Effector memory CD4-positive, alpha-beta T cell (primary cell): Measurements from ENCODE around the gene PCNT.

Source experiments
- DNase-seq, 3 donors: peaks; one replicate each; pipeline ENCODE4 v3.0.0-alpha.2; 2020
- H3K27ac ChIP-seq: 2 replicates; pipeline ENCODE4 v1.7.0; 2013; ENCODE audit warnings: mild to moderate bottlenecking, low read length, moderate library complexity; ENCODE audit not compliant: insufficient read depth, poor library complexity, severe bottlenecking
- H3K27me3 ChIP-seq: replicated peaks from 2 replicates; pipeline ENCODE4 v1.7.0; 2013; ENCODE audit warnings: mild to moderate bottlenecking, low read length; ENCODE audit not compliant: insufficient read depth, control insufficient read depth, poor library complexity, severe bottlenecking
- H3K36me3 ChIP-seq: 2 replicates; pipeline ENCODE4 v1.7.0; 2013; ENCODE audit warnings: mild to moderate bottlenecking, low read length, moderate library complexity; ENCODE audit not compliant: control insufficient read depth, insufficient read depth
- H3K4me1 ChIP-seq: 2 replicates; pipeline ENCODE4 v1.7.0; 2013; ENCODE audit warnings: low read length, mild to moderate bottlenecking; ENCODE audit not compliant: control insufficient read depth, insufficient read depth, poor library complexity, severe bottlenecking
- H3K4me3 ChIP-seq: 2 replicates; pipeline ENCODE4 v1.7.0; 2013; ENCODE audit warnings: low read length, low read depth, mild to moderate bottlenecking; ENCODE audit not compliant: insufficient read depth, poor library complexity, severe bottlenecking
- H3K9me3 ChIP-seq: 2 replicates; pipeline ENCODE4 v1.7.0; 2013; ENCODE audit warnings: mild to moderate bottlenecking, low read length, moderate library complexity; ENCODE audit not compliant: control insufficient read depth

The PCNT gene

DNA sequence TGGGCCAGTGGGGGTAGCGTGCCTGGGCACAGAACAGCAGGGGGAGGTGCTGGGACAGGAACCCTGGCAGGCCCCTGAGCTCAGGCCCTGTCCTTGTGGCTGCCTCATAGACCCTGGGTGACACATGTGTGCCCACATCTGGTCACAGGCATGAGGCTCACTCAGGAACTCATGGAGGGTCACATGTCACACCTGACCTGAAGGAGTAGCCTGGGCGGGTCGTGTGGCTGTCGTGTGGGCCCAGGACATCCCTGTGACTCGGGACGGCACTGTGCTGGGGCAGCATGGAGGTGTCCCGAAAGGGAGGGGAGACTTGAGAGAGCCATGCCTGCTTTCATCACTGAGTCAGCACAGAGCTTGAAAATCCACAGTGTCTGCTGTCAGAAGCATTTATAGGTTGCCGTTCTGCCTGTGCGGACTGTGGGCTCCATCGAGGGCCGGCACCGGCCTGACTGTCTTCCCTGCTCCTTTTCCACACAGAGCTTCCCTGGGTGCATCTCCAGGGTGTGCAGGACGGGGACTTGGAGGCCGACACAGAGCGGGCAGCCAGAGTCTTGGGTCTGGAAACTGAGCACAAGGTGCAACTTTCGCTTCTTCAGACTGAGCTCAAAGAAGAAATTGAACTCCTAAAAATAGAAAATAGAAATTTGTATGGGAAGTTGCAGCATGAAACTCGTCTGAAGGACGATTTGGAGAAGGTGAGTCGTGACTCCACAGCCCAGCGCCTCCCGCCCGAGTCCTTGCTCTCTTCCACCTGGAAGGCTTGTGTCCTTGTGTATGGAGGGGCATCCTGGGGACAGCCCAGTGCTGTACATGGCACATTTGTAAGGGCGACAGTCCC is 32.8 kb downstream of the PCNT start:
- no peaks in the 10 kb centered on the region for H3K4me1 ChIP-seq
- peaks cover 65% of the 10 kb centered on the region for H3K36me3 ChIP-seq
- H3K4me3 ChIP-seq = no peak overlapping the region
- H3K9me3 ChIP-seq = no peaks in the 10 kb centered on the region
- no peak for DNase-seq
- H3K27ac ChIP-seq = no peak overlapping the region
- H3K27me3 ChIP-seq = no peaks in the 10 kb centered on the region

DNA sequence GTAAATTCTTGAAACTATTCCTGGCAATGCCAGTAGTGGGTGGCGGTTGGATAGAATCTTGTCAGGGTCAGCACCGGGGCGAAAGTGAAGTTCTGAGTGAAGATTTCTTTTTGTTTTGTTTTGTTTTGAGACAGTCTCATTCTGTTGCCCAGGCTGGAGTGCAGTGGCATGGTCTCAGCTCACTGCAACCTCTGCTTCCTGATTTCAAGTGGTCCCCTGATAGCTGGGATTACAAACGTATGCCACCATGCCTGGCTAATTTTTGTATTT is 33.3 kb downstream of the PCNT start:
- no peaks in the 10 kb centered on the region for H3K4me1 ChIP-seq
- no peak overlapping the region for H3K4me3 ChIP-seq
- H3K9me3 ChIP-seq = no peaks in the 10 kb centered on the region
- H3K27me3 ChIP-seq = no peaks in the 10 kb centered on the region
- DNase-seq = no peak
- peaks cover 59% of the 10 kb centered on the region for H3K36me3 ChIP-seq
- no peak overlapping the region for H3K27ac ChIP-seq

DNA sequence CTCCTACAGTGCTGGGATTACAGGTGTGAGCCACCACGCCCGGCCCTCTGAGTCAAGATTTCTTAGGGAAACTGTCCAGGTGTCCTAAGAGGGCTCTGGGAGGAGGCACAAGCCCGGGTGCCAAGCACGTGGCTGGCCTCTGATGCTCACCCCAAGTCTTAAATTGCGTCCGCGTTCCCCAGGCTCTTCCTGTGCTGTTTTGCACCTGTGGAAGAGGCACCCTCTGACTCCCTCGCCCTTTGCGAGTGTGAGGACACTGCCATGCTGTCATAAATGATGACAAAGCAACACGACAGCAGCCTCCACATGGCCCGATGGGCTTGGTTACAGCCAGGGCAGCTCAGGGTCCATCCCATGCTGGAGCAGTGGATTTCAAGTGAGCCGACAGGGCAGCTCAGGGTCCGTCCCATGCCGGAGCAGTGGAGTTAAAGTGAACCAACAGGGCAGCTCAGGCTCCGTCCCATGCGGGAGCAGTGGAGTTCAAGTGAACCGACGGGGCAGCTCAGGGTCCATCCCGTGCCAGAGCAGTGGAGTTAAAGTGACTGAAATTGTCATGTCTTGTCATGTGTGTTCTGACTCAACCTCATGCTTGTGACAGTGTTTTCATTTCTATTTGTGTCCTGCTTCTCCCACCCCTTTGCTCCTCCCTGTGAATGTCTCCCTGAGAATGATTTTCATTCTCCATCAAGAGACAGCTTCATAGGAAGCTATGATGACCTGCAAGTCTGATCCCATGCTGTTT is 33.9 kb downstream of the PCNT start:
- Histone ChIP-seq H3K9me3 (no peaks in the 10 kb centered on the region), H3K4me1 (no peaks in the 10 kb centered on the region), H3K36me3 (peaks cover 54% of the 10 kb centered on the region)

DNA sequence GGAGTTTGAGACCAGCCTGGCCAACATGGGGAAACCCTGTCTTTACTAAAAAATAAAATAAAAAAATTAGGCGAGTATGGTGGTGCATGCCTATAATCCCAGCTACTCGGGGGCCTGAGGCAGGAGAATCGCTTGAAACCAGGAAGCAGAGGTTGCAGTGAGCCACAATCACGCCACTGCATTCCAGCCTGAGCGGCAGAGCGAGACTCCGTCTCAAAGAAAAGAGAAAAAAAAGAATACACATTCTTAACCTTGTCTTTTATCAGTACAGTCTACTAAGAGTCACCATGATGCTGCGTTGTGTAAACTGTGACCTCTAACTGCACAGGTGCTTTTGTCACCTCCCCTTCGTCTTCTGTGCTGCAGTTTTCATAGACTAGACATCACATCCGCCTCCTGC is 37.2 kb downstream of the PCNT start:
- Histone ChIP-seq H3K27me3 (no peaks in the 10 kb centered on the region), H3K27ac (no peak overlapping the region), H3K4me1 (peaks cover 3% of the 10 kb centered on the region), H3K36me3 (peaks cover 49% of the 10 kb centered on the region), H3K9me3 (no peaks in the 10 kb centered on the region), H3K4me3 (no peak overlapping the region)
- DNase-seq = no peak

More for the DNA sequence above, 33.9 kb downstream of the PCNT start:
- DNase-seq = no peak
- H3K4me3 ChIP-seq = no peak overlapping the region
- no peaks in the 10 kb centered on the region for H3K27me3 ChIP-seq
- no peak overlapping the region for H3K27ac ChIP-seq

DNA sequence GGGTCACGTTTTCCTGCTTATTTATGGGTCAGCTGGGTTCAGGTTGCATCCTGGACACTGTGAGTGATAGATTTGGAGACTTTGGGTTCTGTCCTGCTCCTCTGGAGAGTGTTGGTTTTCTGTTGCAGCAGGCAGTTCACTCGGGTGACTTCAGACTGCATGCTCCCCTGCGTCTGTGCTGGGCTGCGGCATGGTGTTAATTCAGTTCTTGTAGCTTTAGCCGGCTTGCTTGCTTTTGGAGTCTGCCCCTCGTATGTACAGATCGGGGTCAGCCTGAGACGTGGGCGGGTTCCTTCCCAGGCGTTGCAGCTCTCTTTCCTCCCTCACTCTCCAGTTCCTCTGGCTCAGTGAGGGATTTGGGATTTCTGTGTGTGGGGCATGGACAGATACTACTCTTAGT is 38.0 kb downstream of the PCNT start:
- Histone ChIP-seq H3K27me3 (no peaks in the 10 kb centered on the region), H3K9me3 (no peaks in the 10 kb centered on the region), H3K4me3 (no peak overlapping the region), H3K4me1 (peaks cover 3% of the 10 kb centered on the region), H3K36me3 (peaks cover 48% of the 10 kb centered on the region), H3K27ac (no peak overlapping the region)
- DNase-seq = no peak

DNA sequence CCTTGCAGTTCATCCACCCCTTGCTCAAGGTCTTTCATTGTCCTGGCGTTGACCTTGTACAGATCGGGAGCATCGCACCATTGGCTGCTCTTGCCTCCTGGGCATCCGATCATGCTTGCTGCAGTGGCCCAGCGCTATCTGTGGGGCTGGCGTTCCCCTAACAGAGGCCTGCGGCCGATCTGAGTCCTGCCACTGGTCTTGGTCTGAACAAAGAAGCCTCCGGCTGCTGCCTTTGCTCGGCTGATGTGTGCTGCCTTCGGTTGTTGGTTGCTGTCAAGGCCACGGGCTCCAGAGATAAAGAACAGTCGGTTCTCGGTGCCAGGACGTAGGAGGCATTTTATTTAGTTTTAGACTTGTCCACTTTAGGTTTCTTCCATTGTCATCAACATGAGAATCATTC is 39.0 kb downstream of the PCNT start:
- Histone ChIP-seq H3K4me3 (no peak overlapping the region), H3K9me3 (no peaks in the 10 kb centered on the region), H3K27me3 (no peaks in the 10 kb centered on the region), H3K36me3 (peaks cover 40% of the 10 kb centered on the region), H3K27ac (no peak overlapping the region), H3K4me1 (peaks cover 5% of the 10 kb centered on the region)
- no peak for DNase-seq

DNA sequence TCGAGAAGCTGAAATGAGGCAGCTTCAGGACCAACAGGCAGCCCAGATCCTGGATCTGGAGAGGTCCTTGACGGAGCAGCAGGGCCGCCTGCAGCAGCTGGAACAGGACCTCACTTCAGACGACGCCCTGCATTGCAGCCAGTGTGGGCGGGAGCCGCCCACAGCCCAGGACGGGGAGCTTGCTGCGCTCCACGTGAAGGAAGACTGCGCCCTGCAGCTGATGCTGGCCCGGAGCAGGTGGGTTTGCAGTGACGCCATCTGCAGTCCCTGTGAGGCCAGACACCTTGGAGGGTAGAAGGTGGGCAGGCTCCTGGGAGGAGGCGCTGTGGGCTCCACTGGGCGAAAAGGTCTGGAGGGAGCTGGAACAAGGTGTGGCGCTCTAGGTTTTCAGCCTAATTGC is 39.7 kb downstream of the PCNT start:
- Histone ChIP-seq H3K9me3 (no peaks in the 10 kb centered on the region), H3K4me3 (no peak overlapping the region), H3K27ac (no peak overlapping the region), H3K4me1 (peaks cover 10% of the 10 kb centered on the region), H3K36me3 (peaks cover 33% of the 10 kb centered on the region), H3K27me3 (no peaks in the 10 kb centered on the region)
- DNase-seq = no peak

DNA sequence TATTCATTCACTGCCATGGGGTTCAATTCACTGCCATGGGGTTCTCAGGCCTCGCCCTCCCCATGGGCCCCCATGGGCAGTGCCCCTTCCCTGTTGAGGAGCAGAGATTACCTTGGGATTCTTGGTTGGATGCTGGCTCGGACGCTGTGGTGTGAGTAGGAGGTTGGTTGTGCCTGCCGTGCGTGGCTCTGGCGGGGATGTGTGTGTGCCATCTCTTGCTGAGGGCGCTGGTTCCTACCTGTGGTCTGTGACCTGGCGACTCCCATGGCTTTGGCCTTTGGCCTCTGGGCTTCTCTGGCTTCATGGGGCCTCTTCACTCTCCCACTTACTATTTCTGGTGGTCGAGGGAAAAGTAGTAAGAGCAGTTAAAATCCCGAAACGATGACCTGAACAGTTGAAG is 42.1 kb downstream of the PCNT start:
- no peaks in the 10 kb centered on the region for H3K27me3 ChIP-seq
- no peaks in the 10 kb centered on the region for H3K9me3 ChIP-seq
- H3K4me3 ChIP-seq = no peak overlapping the region
- peaks cover 33% of the 10 kb centered on the region for H3K36me3 ChIP-seq
- peaks cover 16% of the 10 kb centered on the region for H3K4me1 ChIP-seq
- DNase-seq = no peak
- no peak overlapping the region for H3K27ac ChIP-seq

DNA sequence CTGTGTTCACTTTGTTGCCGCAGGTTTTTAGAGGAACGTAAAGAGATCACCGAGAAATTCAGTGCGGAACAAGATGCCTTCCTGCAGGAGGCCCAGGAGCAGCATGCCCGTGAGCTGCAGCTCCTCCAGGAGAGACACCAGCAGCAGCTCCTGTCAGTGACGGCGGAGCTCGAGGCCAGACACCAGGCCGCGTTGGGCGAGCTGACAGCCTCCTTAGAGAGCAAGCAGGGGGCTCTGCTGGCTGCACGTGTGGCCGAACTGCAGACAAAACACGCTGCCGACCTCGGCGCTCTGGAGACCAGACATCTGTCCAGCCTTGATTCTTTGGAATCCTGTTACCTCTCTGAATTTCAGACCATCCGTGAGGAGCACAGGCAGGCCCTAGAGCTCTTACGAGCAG is 42.6 kb downstream of the PCNT start:
- Histone ChIP-seq H3K27ac (no peak overlapping the region), H3K4me1 (peaks cover 16% of the 10 kb centered on the region), H3K27me3 (no peaks in the 10 kb centered on the region), H3K9me3 (no peaks in the 10 kb centered on the region), H3K4me3 (no peak overlapping the region), H3K36me3 (peaks cover 33% of the 10 kb centered on the region)
- no peak for DNase-seq

DNA sequence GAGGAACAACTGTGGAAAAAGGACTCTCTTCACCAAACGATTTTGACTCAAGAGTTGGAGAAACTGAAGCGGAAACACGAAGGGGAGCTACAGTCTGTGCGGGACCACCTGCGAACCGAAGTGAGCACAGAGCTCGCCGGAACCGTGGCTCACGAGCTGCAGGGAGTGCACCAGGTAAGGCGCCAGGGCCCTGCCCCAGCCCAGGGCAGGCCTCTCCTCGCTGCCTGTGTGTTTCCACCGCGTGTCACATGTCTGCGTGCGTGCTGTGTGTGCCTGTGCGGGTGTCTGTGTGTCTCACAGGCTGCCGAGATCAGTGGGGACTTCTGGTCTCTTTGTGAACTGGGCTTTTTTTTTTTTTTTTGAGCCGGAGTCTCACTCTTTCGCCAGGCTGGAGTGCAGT is 43.0 kb downstream of the PCNT start:
- no peak overlapping the region for H3K27ac ChIP-seq
- H3K27me3 ChIP-seq = no peaks in the 10 kb centered on the region
- H3K9me3 ChIP-seq = no peaks in the 10 kb centered on the region
- H3K4me1 ChIP-seq = peaks cover 16% of the 10 kb centered on the region
- peaks cover 33% of the 10 kb centered on the region for H3K36me3 ChIP-seq
- H3K4me3 ChIP-seq = no peak overlapping the region
- DNase-seq = no peak
